Neuronal stem cell (in vitro differentiated cells): ENCODE results near the gene WFDC5.
A peak's percentile ranks its signal among the peaks of the same experiment; 100 is the strongest.

Experiments
- DNase-seq: peaks from one replicate; pipeline ENCODE4 v3.0.0-alpha.2; 2013; ENCODE audit warnings: low spot score
- H2AFZ ChIP-seq: one replicate; pipeline ENCODE4 v1.6.1; 2013; ENCODE audit warnings: mild to moderate bottlenecking, low read length, inconsistent platforms
- H2AK5ac ChIP-seq: 2 replicates; pipeline ENCODE4 v1.6.1; 2013; ENCODE audit warnings: low read depth, mild to moderate bottlenecking, inconsistent platforms, low read length, moderate library complexity, mixed read lengths
- H2BK120ac ChIP-seq: 2 replicates; pipeline ENCODE4 v1.6.1; 2013; ENCODE audit warnings: low read depth, mild to moderate bottlenecking, inconsistent platforms, low read length, moderate library complexity, mixed read lengths
- H2BK12ac ChIP-seq: one replicate; pipeline ENCODE4 v1.6.1; 2013; ENCODE audit warnings: low read length, inconsistent platforms
- H2BK15ac ChIP-seq: 2 replicates; pipeline ENCODE4 v1.6.1; 2013; ENCODE audit warnings: mild to moderate bottlenecking, low read length, inconsistent platforms, mixed read lengths
- H2BK5ac ChIP-seq: one replicate; pipeline ENCODE4 v1.6.1; 2013; ENCODE audit warnings: inconsistent platforms, mild to moderate bottlenecking, low read length, moderate library complexity
- H3K14ac ChIP-seq: one replicate; pipeline ENCODE4 v1.6.1; 2013; ENCODE audit warnings: low read length, inconsistent platforms
- H3K18ac ChIP-seq: 2 replicates; pipeline ENCODE4 v1.6.1; 2013; ENCODE audit warnings: low read length, inconsistent platforms
- H3K23ac ChIP-seq: 2 replicates; pipeline ENCODE4 v1.6.1; 2013; ENCODE audit warnings: low read depth, mild to moderate bottlenecking, mixed read lengths, low read length, inconsistent platforms; ENCODE audit not compliant: poor library complexity
- H3K27ac ChIP-seq: replicated peaks from 3 replicates; pipeline ENCODE4 v1.5.1; 2013; ENCODE audit warnings: low read length, inconsistent platforms
- H3K27me3 ChIP-seq, 3 experiments: 2 replicates each; pipeline ENCODE4 v1.6.1; 2013; ENCODE audit warnings: low read length in 3 of 3, mild to moderate bottlenecking in 2 of 3, inconsistent platforms in 1 of 3, low read depth in 1 of 3, mixed read lengths in 1 of 3, moderate library complexity in 1 of 3; ENCODE audit not compliant: control insufficient read depth in 3 of 3, insufficient read depth in 3 of 3
- H3K36me3 ChIP-seq, 2 donors: replicated peaks in 1 of 2; 2 replicates each; pipeline ENCODE4 v1.6.1; 2013; ENCODE audit warnings: low read length in 2 of 2; ENCODE audit not compliant: control insufficient read depth in 2 of 2, insufficient read depth in 2 of 2
- H3K4ac ChIP-seq: 2 replicates; pipeline ENCODE4 v1.6.1; 2013; ENCODE audit warnings: inconsistent platforms, mild to moderate bottlenecking, low read length, moderate library complexity
- H3K4me1 ChIP-seq, 2 donors: 1 replicate in 1 of 2; 2 replicates in 1 of 2; pipeline ENCODE4 v1.6.1; 2013; ENCODE audit warnings: low read length in 2 of 2, low read depth in 1 of 2; ENCODE audit not compliant: control insufficient read depth in 2 of 2, insufficient read depth in 1 of 2
- H3K4me2 ChIP-seq: one replicate; pipeline ENCODE4 v1.6.1; 2013; ENCODE audit warnings: mild to moderate bottlenecking, low read length, inconsistent platforms; ENCODE audit not compliant: insufficient read depth, poor library complexity, severe bottlenecking
- H3K4me3 ChIP-seq, 2 donors: 2 replicates each; pipeline ENCODE4 v1.5.1; 2013; ENCODE audit warnings: low read length in 2 of 2, mild to moderate bottlenecking in 2 of 2, inconsistent platforms in 1 of 2, moderate library complexity in 1 of 2
- H3K79me1 ChIP-seq: one replicate; pipeline ENCODE4 v1.6.1; 2013; ENCODE audit warnings: low read depth, mild to moderate bottlenecking, inconsistent platforms, low read length, moderate library complexity
- H3K9ac ChIP-seq: one replicate; pipeline ENCODE4 v1.6.1; 2013; ENCODE audit warnings: mild to moderate bottlenecking, low read depth, low read length, inconsistent platforms; ENCODE audit not compliant: poor library complexity
- H3K9me3 ChIP-seq, 2 donors: replicated peaks in 1 of 2; 2 replicates each; pipeline versions ENCODE3 to v1.6.1; 2013; ENCODE audit warnings: low read length in 2 of 2, mild to moderate bottlenecking in 2 of 2, inconsistent platforms in 1 of 2, low read depth in 1 of 2, mixed read lengths in 1 of 2, moderate library complexity in 1 of 2; ENCODE audit not compliant: control insufficient read depth in 2 of 2, insufficient read depth in 1 of 2
- H4K8ac ChIP-seq: one replicate; pipeline ENCODE4 v1.6.1; 2013; ENCODE audit warnings: low read depth, mild to moderate bottlenecking, inconsistent platforms, low read length, moderate library complexity
- H4K91ac ChIP-seq: one replicate; pipeline ENCODE4 v1.6.1; 2013; ENCODE audit warnings: low read length, low read depth, mild to moderate bottlenecking, inconsistent platforms; ENCODE audit not compliant: poor library complexity
- WGBS, 2 donors: extraction: QIAGEN DNeasy Blood & Tissue Kit; methylation state at CpG; one replicate each; pipeline ENCODE4 v1.1.7; 2013; ENCODE audit warnings: missing lambda C conversion rate in 2 of 2, mixed read lengths in 1 of 2; ENCODE audit not compliant: insufficient read length in 2 of 2, insufficient replicate concordance in 1 of 2; ENCODE audit errors: extremely low coverage in 2 of 2; 5-methylcytosine and 5-hydroxymethylcytosine counted together

The WFDC5 gene

GRCh38 chr20:45115829-45116228 is 855 bp upstream of the WFDC5 start:
- H2BK120ac ChIP-seq: no peak overlapping the region
- no peaks in the 10 kb centered on the region for H3K79me1 ChIP-seq
- WGBS, 2 donors: no CpG with 5 or more reads among the region's 4 CpGs
- H3K9ac ChIP-seq: no peak overlapping the region
- no peak overlapping the region for H3K18ac ChIP-seq
- H3K4me1 ChIP-seq: peaks cover 0 to 1% of the 10 kb centered on the region in 2 donors
- H3K23ac ChIP-seq: no peak overlapping the region
- H3K9me3 ChIP-seq: no peaks in the 10 kb centered on the region
- no peak overlapping the region for H3K4me2 ChIP-seq
- H3K4me3 ChIP-seq: no peak overlapping the region
- no peaks in the 10 kb centered on the region for H3K36me3 ChIP-seq
- no peak overlapping the region for H4K91ac ChIP-seq
- no peak overlapping the region for H2AFZ ChIP-seq
- peaks cover 0 to 28% (median 0%) of the 10 kb centered on the region in 3 experiments for H3K27me3 ChIP-seq
- H2AK5ac ChIP-seq: no peak overlapping the region
- H4K8ac ChIP-seq: no peak overlapping the region
- no peak overlapping the region for H3K14ac ChIP-seq
- no peak overlapping the region for H2BK5ac ChIP-seq
- no peak overlapping the region for H3K27ac ChIP-seq
- H2BK12ac ChIP-seq: no peak overlapping the region
- no peak for DNase-seq
- no peak overlapping the region for H2BK15ac ChIP-seq
- no peak overlapping the region for H3K4ac ChIP-seq

DNA sequence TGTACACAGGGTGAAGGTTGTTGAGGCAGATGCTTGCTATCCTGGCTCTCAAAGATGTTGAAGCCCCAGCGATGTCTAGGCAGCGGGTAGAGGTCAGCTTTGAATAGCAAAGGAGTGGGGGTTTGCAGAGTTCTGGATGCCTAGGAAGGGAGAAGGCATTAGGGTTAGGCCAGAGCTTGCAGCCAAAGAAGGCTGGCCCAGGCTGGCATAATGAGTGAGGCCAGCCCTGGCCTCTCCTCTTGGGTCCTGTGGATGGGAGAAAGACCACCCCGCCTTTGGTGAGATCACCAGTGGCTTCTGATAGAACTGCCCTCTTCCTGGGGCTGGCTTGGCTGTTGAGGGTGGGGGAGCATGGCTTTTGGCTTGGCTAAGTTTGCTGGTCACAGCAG is 406 bp upstream of the WFDC5 start:
- H4K8ac ChIP-seq: peak overlapping the region; percentile 67
- H2AK5ac ChIP-seq: no peak overlapping the region
- H3K27me3 ChIP-seq: peaks cover 0 to 32% (median 0%) of the 10 kb centered on the region in 3 experiments
- H2BK15ac ChIP-seq: no peak overlapping the region
- H2BK5ac ChIP-seq: no peak overlapping the region
- H3K18ac ChIP-seq: no peak overlapping the region
- no peak overlapping the region for H2BK12ac ChIP-seq
- no peak overlapping the region for H4K91ac ChIP-seq
- peaks cover 0 to 1% of the 10 kb centered on the region in 2 donors for H3K4me1 ChIP-seq
- H3K4me3 ChIP-seq: no peak overlapping the region
- no peak overlapping the region for H3K27ac ChIP-seq
- DNase-seq: no peak
- H2AFZ ChIP-seq: no peak overlapping the region
- no peak overlapping the region for H3K23ac ChIP-seq
- H2BK120ac ChIP-seq: no peak overlapping the region
- no peak overlapping the region for H3K4ac ChIP-seq
- no peak overlapping the region for H3K14ac ChIP-seq
- H3K36me3 ChIP-seq: no peaks in the 10 kb centered on the region
- H3K4me2 ChIP-seq: no peak overlapping the region
- no CpG with 5 or more reads among the region's 3 CpGs for WGBS, 2 donors
- peak overlapping the region; percentile 9 for H3K9ac ChIP-seq
- no peaks in the 10 kb centered on the region for H3K9me3 ChIP-seq
- H3K79me1 ChIP-seq: no peaks in the 10 kb centered on the region

GRCh38 chr20:45113865-45114264 is 1.1 kb downstream of the WFDC5 start:
- H2BK5ac ChIP-seq: no peak overlapping the region
- no peak overlapping the region for H4K8ac ChIP-seq
- no peak overlapping the region for H2AK5ac ChIP-seq
- H3K4ac ChIP-seq: no peak overlapping the region
- WGBS, 2 donors: no CpG with 5 or more reads among the region's 3 CpGs
- no peak for DNase-seq
- no peak overlapping the region for H3K23ac ChIP-seq
- H3K4me1 ChIP-seq: peaks cover 0 to 1% of the 10 kb centered on the region in 2 donors
- H3K36me3 ChIP-seq: no peaks in the 10 kb centered on the region
- no peak overlapping the region for H3K18ac ChIP-seq
- no peak overlapping the region for H3K4me2 ChIP-seq
- H3K4me3 ChIP-seq: peak overlapping the region in 1 of 2 donors; percentile 3
- H2BK12ac ChIP-seq: no peak overlapping the region
- H2BK15ac ChIP-seq: no peak overlapping the region
- H2AFZ ChIP-seq: no peak overlapping the region
- H3K9me3 ChIP-seq: no peaks in the 10 kb centered on the region
- H3K79me1 ChIP-seq: no peaks in the 10 kb centered on the region
- H3K27ac ChIP-seq: no peak overlapping the region
- H3K9ac ChIP-seq: no peak overlapping the region
- H3K14ac ChIP-seq: no peak overlapping the region
- H3K27me3 ChIP-seq: peaks cover 0 to 32% (median 0%) of the 10 kb centered on the region in 3 experiments
- H2BK120ac ChIP-seq: no peak overlapping the region
- H4K91ac ChIP-seq: no peak overlapping the region

GRCh38 chr20:45112754-45113153 is 2.2 kb downstream of the WFDC5 start:
- H3K9ac ChIP-seq: no peak overlapping the region
- H3K27me3 ChIP-seq: peaks cover 0 to 28% (median 0%) of the 10 kb centered on the region in 3 experiments
- peaks cover 0 to 1% of the 10 kb centered on the region in 2 donors for H3K4me1 ChIP-seq
- no peak overlapping the region for H3K14ac ChIP-seq
- no peak overlapping the region for H3K4me2 ChIP-seq
- no peaks in the 10 kb centered on the region for H3K79me1 ChIP-seq
- no peak overlapping the region for H2AFZ ChIP-seq
- no peak for DNase-seq
- H3K36me3 ChIP-seq: no peaks in the 10 kb centered on the region
- no peak overlapping the region for H4K91ac ChIP-seq
- no peak overlapping the region for H2BK15ac ChIP-seq
- no peak overlapping the region for H3K23ac ChIP-seq
- no peak overlapping the region for H3K4ac ChIP-seq
- H2BK5ac ChIP-seq: no peak overlapping the region
- no peak overlapping the region for H2BK120ac ChIP-seq
- H3K4me3 ChIP-seq: no peak overlapping the region
- H3K18ac ChIP-seq: no peak overlapping the region
- H3K27ac ChIP-seq: no peak overlapping the region
- H2AK5ac ChIP-seq: no peak overlapping the region
- H2BK12ac ChIP-seq: no peak overlapping the region
- no peak overlapping the region for H4K8ac ChIP-seq
- H3K9me3 ChIP-seq: no peaks in the 10 kb centered on the region
